HepG2 (cell line): ENCODE measurements around the gene DOK4. TPM values are rescaled to one million over a fixed set of nuclear protein-coding genes. Genes with fewer than 3 reads are reported as not detected.

Experiments
- BHLHE40 ChIP-seq: IDR thresholded peaks from 2 replicates; pipeline ENCODE4 v1.6.1; 2011; ENCODE audit warnings: low read length, improper control_type of control experiment
- ERF ChIP-seq: IDR thresholded peaks from 2 replicates; pipeline ENCODE4 v1.6.1; 2018; ENCODE audit warnings: missing biosample characterization, missing genetic modification reagents
- IKZF1 ChIP-seq: fragments of 450-650 bp; IDR thresholded peaks from 2 replicates; pipeline ENCODE4 v1.7.1; 2016
- RXRA ChIP-seq: sonication (generic); formaldehyde crosslinking; IDR thresholded peaks from 2 replicates; pipeline ENCODE4 v1.5.1; 2020; ENCODE audit warnings: missing genetic modification reagents
- SAP130 ChIP-seq: IDR thresholded peaks from 2 replicates; pipeline ENCODE4 v1.6.1; 2016; ENCODE audit warnings: low read depth
- SRSF1 ChIP-seq: fragments of 200-400 bp; formaldehyde crosslinking; optimal IDR thresholded peaks from 2 replicates; pipeline ENCODE3; 2017; ENCODE audit warnings: mild to moderate bottlenecking, low read depth, low read length, moderate library complexity
- YEATS4 ChIP-seq: sonication (generic); formaldehyde crosslinking; IDR thresholded peaks from 2 replicates; pipeline ENCODE4 v1.4.0; 2020; ENCODE audit warnings: missing genetic modification reagents, borderline replicate concordance
- ZBTB8A ChIP-seq: sonication (generic); formaldehyde crosslinking; IDR thresholded peaks from 2 replicates; pipeline ENCODE4 v1.4.0; 2020; ENCODE audit warnings: mild to moderate bottlenecking, low read depth, missing genetic modification reagents, borderline replicate concordance
- ZNF430 ChIP-seq: sonication (generic); formaldehyde crosslinking; IDR thresholded peaks from 2 replicates; pipeline ENCODE4 v1.9.0; 2021; ENCODE audit warnings: mild to moderate bottlenecking, missing genetic modification reagents
- ZNF496 ChIP-seq: sonication (generic); formaldehyde crosslinking; IDR thresholded peaks from 2 replicates; pipeline ENCODE4 v1.8.1; 2023; ENCODE audit warnings: mild to moderate bottlenecking, moderate library complexity, missing genetic modification reagents; ENCODE audit not compliant: insufficient replicate concordance
- ZNF792 ChIP-seq: IDR thresholded peaks from 2 replicates; pipeline ENCODE4 v1.6.1; 2016
- polyA plus RNA-seq, 8 experiments: library from polyadenylated mRNA; depleted of rRNA in 3 of 8; stranded (reverse) in 7 of 8; unstranded in 1 of 8; fragments of >200 nt; fragmentation: Illumina TruSeq in 4 of 8; extraction: Trizol in 4 of 8; gene quantifications; 2 replicates each; pipeline versions ENCODE4 v1.2.1 to v1.2.3, GENCODE V29; 2011 to 2016; ENCODE audit warnings: low read depth in 4 of 8, missing spikeins in 1 of 8, mixed read lengths in 1 of 8; ENCODE audit not compliant: insufficient read depth in 1 of 8
- total RNA-seq, 5 experiments: library from RNA; depleted of rRNA; stranded (reverse); fragments of >200 nt; fragmentation: Illumina TruSeq; extraction: Trizol; gene quantifications; 2 replicates each; pipeline ENCODE4 v1.2.3, GENCODE V29; 2016; ENCODE audit warnings: low read depth in 1 of 5
- TF ChIP-seq, protein P1 (sequence below): sonication (generic); formaldehyde crosslinking; IDR thresholded peaks from 2 replicates; pipeline ENCODE4 v1.4.0; 2020; ENCODE audit warnings: low read depth, mild to moderate bottlenecking, missing genetic modification reagents
- TF ChIP-seq, protein P2 (sequence below): sonication (generic); formaldehyde crosslinking; IDR thresholded peaks from 2 replicates; pipeline ENCODE4 v1.5.0; 2020; ENCODE audit warnings: missing genetic modification reagents
- TF ChIP-seq, protein P3 (sequence below), 2 experiments: fragments of 450-650 bp in 1 of 2; sonication (generic) in 1 of 2; formaldehyde crosslinking; IDR thresholded peaks; 2 replicates each; pipeline versions ENCODE4 v1.5.0 to v1.8.0; 2020 to 2022; ENCODE audit warnings: mild to moderate bottlenecking in 1 of 2, missing genetic modification reagents in 1 of 2
- TF ChIP-seq, protein P4 (sequence below): sonication (generic); formaldehyde crosslinking; IDR thresholded peaks from 2 replicates; pipeline ENCODE4 v1.5.0; 2020; ENCODE audit warnings: mild to moderate bottlenecking, missing genetic modification reagents, borderline replicate concordance

The DOK4 gene
- total and polyA plus RNA-seq, 2 of the 13 experiments (the other 11 are each of a cell fraction or from before 2014, with no cell fraction given): 52.7 to 70.0 TPM

DNA sequence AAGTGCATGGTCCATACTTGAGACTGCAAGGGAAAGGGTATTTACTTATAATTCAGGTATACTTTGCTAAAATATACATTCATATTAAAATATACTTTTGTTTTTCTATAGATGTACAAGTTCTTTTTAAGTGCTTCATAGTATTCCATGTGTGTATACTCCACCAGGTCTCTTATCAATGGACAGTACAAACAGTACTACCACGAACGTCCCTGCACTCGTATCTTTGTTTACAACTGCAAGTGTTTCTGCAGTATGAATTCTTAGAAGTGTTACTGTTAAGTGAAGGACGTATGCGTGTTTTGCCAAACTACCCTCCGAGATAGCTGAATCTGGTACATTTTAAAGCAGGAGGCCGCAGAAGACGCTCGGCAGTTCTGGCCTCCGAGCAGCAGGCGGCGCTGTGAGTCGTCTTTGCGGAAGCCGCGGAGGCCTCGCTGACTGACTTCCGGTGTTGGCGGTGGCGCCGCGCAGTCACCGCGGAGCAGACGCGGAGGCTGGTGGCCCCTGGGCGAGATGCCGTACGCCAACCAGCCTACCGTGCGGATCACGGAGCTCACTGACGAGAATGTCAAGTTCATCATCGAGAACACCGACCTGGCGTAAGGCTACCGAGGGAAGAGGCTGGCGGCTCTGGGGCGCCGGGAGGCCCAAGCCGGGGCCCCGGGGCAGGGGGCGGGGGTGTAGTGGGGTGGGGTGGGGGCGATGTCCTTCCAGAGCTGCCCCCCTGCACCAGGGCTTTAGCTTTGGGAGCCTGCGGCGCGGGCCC, 23.9 kb downstream of the DOK4 start, which contains the start of gene POLR2C (continued):
- TF ChIP-seq ZNF792: peak; percentile 95; the same call in 1 of the 2 replicates
- TF ChIP-seq RXRA (CRISPR knock-in tag): peak; percentile 87
- no peak for TF ChIP-seq ZBTB8A (CRISPR knock-in tag)
- peak; percentile 67; the same call in 1 of the 2 replicates for TF ChIP-seq ZNF430
- no peak for TF ChIP-seq BHLHE40
- TF ChIP-seq, protein P1, sequence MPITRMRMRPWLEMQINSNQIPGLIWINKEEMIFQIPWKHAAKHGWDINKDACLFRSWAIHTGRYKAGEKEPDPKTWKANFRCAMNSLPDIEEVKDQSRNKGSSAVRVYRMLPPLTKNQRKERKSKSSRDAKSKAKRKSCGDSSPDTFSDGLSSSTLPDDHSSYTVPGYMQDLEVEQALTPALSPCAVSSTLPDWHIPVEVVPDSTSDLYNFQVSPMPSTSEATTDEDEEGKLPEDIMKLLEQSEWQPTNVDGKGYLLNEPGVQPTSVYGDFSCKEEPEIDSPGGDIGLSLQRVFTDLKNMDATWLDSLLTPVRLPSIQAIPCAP: no peak
- peak; percentile 72 for TF ChIP-seq SRSF1
- TF ChIP-seq, protein P2, sequence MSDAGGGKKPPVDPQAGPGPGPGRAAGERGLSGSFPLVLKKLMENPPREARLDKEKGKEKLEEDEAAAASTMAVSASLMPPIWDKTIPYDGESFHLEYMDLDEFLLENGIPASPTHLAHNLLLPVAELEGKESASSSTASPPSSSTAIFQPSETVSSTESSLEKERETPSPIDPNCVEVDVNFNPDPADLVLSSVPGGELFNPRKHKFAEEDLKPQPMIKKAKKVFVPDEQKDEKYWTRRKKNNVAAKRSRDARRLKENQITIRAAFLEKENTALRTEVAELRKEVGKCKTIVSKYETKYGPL (CRISPR knock-in tag): 0 out of 2 replicates have a peak, but pooled peaks have one; percentile 9
- no peak for TF ChIP-seq ZNF496 (CRISPR knock-in tag)
- peak; percentile 98 for TF ChIP-seq ERF
- TF ChIP-seq, protein P3, sequence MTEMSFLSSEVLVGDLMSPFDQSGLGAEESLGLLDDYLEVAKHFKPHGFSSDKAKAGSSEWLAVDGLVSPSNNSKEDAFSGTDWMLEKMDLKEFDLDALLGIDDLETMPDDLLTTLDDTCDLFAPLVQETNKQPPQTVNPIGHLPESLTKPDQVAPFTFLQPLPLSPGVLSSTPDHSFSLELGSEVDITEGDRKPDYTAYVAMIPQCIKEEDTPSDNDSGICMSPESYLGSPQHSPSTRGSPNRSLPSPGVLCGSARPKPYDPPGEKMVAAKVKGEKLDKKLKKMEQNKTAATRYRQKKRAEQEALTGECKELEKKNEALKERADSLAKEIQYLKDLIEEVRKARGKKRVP (CRISPR knock-in tag; IDR thresholded peaks at IDR 0.05): peak in 1 of 2 experiments; percentile 83; a peak in 2 of 4 replicates
- TF ChIP-seq, protein P4, sequence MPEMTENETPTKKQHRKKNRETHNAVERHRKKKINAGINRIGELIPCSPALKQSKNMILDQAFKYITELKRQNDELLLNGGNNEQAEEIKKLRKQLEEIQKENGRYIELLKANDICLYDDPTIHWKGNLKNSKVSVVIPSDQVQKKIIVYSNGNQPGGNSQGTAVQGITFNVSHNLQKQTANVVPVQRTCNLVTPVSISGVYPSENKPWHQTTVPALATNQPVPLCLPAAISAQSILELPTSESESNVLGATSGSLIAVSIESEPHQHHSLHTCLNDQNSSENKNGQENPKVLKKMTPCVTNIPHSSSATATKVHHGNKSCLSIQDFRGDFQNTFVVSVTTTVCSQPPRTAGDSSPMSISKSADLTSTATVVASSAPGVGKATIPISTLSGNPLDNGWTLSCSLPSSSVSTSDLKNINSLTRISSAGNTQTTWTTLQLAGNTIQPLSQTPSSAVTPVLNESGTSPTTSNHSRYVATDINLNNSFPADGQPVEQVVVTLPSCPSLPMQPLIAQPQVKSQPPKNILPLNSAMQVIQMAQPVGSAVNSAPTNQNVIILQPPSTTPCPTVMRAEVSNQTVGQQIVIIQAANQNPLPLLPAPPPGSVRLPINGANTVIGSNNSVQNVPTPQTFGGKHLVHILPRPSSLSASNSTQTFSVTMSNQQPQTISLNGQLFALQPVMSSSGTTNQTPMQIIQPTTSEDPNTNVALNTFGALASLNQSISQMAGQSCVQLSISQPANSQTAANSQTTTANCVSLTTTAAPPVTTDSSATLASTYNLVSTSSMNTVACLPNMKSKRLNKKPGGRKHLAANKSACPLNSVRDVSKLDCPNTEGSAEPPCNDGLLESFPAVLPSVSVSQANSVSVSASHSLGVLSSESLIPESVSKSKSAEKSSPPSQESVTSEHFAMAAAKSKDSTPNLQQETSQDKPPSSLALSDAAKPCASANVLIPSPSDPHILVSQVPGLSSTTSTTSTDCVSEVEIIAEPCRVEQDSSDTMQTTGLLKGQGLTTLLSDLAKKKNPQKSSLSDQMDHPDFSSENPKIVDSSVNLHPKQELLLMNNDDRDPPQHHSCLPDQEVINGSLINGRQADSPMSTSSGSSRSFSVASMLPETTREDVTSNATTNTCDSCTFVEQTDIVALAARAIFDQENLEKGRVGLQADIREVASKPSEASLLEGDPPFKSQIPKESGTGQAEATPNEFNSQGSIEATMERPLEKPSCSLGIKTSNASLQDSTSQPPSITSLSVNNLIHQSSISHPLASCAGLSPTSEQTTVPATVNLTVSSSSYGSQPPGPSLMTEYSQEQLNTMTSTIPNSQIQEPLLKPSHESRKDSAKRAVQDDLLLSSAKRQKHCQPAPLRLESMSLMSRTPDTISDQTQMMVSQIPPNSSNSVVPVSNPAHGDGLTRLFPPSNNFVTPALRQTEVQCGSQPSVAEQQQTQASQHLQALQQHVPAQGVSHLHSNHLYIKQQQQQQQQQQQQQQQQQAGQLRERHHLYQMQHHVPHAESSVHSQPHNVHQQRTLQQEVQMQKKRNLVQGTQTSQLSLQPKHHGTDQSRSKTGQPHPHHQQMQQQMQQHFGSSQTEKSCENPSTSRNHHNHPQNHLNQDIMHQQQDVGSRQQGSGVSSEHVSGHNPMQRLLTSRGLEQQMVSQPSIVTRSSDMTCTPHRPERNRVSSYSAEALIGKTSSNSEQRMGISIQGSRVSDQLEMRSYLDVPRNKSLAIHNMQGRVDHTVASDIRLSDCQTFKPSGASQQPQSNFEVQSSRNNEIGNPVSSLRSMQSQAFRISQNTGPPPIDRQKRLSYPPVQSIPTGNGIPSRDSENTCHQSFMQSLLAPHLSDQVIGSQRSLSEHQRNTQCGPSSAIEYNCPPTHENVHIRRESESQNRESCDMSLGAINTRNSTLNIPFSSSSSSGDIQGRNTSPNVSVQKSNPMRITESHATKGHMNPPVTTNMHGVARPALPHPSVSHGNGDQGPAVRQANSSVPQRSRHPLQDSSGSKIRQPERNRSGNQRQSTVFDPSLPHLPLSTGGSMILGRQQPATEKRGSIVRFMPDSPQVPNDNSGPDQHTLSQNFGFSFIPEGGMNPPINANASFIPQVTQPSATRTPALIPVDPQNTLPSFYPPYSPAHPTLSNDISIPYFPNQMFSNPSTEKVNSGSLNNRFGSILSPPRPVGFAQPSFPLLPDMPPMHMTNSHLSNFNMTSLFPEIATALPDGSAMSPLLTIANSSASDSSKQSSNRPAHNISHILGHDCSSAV: peak; percentile 67; the same call in 1 of the 2 replicates
- peak; percentile 98 for TF ChIP-seq SAP130
- TF ChIP-seq YEATS4 (CRISPR knock-in tag): peak; percentile 99
- TF ChIP-seq IKZF1: no peak
